K562 (cell line): ENCODE results near the gene CMSS1. TPM values are rescaled to one million over a fixed set of nuclear protein-coding genes. Genes with fewer than 3 reads are reported as not detected.

ENCODE experiments used
- ATAC-seq: fragments of 200-7000 bp; cut with Tn5 transposase; 3 replicates; pipeline ENCODE4 v1.9.1; 2020; ENCODE audit warnings: moderate library complexity
- BruUV-seq: library from RNA; stranded (reverse); fragments of 400-500 nt; replicated peaks from 2 replicates; lab custom pipeline; 2021; lab: Mats Ljungman, UMichigan
- CTCF ChIA-PET: fragments of 300-600 bp; formaldehyde crosslinking; extraction: SDS; loops from one replicate; lab custom pipeline; 2021; ENCODE audit warnings: low intra/inter-chr PET ratio; lab: Yijun Ruan, JAX
- POLR2A ChIA-PET: fragments of 300-600, 350-650 bp; sonication (Branson Sonifier 250); formaldehyde crosslinking; extraction: SDS; loops from one replicate; lab custom pipeline; 2021; ENCODE audit warnings: antibody characterized with exemption, inconsistent platforms; lab: Yijun Ruan, JAX
- DNase-seq, 4 experiments: peaks; one replicate each; pipeline versions ENCODE4 v3.0.0 to v3.0.0-alpha.2; 2011 to 2018; ENCODE audit warnings: low spot score in 3 of 4, mixed read lengths in 3 of 4; ENCODE audit errors: extremely low read depth in 1 of 4
- FAIRE-seq: peaks from 2 replicates; lab custom pipeline; 2011; peaks lifted over from hg19 to GRCh38; lab: Jason Lieb, UNC
- H2AFZ ChIP-seq: 2 replicates; pipeline ENCODE4 v1.6.0; 2011; ENCODE audit warnings: low read depth, low read length, control low read depth, inconsistent platforms
- H3K27ac ChIP-seq: fragments of 200-600 bp; 3 replicates; pipeline ENCODE4 v1.8.0; 2011; ENCODE audit warnings: low read depth, mild to moderate bottlenecking, control low read depth, inconsistent platforms, low read length, moderate library complexity, mixed read lengths; ENCODE audit errors: extremely low read depth
- H3K27me3 ChIP-seq, 2 experiments: fragments of 300-600 bp in 1 of 2; 2 replicates in 1 of 2; 3 replicates in 1 of 2; pipeline versions ENCODE4 v1.6.0 to v1.8.0; 2011; ENCODE audit warnings: inconsistent platforms in 2 of 2, low read length in 2 of 2, mild to moderate bottlenecking in 1 of 2, mixed read lengths in 1 of 2, moderate library complexity in 1 of 2; ENCODE audit not compliant: control insufficient read depth in 2 of 2, insufficient read depth in 2 of 2
- H3K36me3 ChIP-seq: fragments of 300-600 bp; 3 replicates; pipeline ENCODE4 v1.8.0; 2011; ENCODE audit warnings: mild to moderate bottlenecking, low read length, inconsistent platforms; ENCODE audit not compliant: control insufficient read depth, insufficient read depth
- H3K4me1 ChIP-seq, 2 experiments: fragments of 200-600 bp in 1 of 2; replicated peaks in 1 of 2; 2 replicates in 1 of 2; 3 replicates in 1 of 2; pipeline versions ENCODE4 v1.5.1 to v1.8.0; 2011; ENCODE audit warnings: inconsistent platforms in 2 of 2, low read length in 2 of 2, mild to moderate bottlenecking in 1 of 2, mixed read lengths in 1 of 2, moderate library complexity in 1 of 2; ENCODE audit not compliant: control insufficient read depth in 2 of 2, insufficient read depth in 2 of 2
- H3K4me2 ChIP-seq: 2 replicates; pipeline ENCODE4 v1.6.1; 2011; ENCODE audit warnings: low read length, control low read depth, inconsistent platforms, mixed read lengths; ENCODE audit not compliant: insufficient read depth
- H3K4me3 ChIP-seq: fragments of 200-600 bp; sonication (generic), shearing (Covaris generic); 2 replicates; pipeline ENCODE4 v1.5.1; 2016; ENCODE audit warnings: control low read depth, inconsistent platforms
- H3K79me2 ChIP-seq: fragments of 200-600 bp; 3 replicates; pipeline ENCODE4 v1.8.0; 2011; ENCODE audit warnings: low read length, inconsistent platforms; ENCODE audit not compliant: control insufficient read depth, insufficient read depth
- H3K9ac ChIP-seq, 2 experiments: 2 replicates each; pipeline versions ENCODE4 v1.6.0 to v1.6.1; 2011; ENCODE audit warnings: low read depth in 2 of 2, low read length in 2 of 2, control low read depth in 1 of 2, inconsistent platforms in 1 of 2, mild to moderate bottlenecking in 1 of 2, mixed read lengths in 1 of 2; ENCODE audit not compliant: insufficient read depth in 1 of 2
- H3K9me1 ChIP-seq: one replicate; pipeline ENCODE4 v1.6.0; 2011; ENCODE audit warnings: inconsistent platforms, mild to moderate bottlenecking, low read length, moderate library complexity; ENCODE audit not compliant: control insufficient read depth, insufficient read depth
- H3K9me3 ChIP-seq: replicated peaks from 2 replicates; pipeline ENCODE4 v1.5.1; 2011; ENCODE audit warnings: low read depth, low read length, inconsistent platforms; ENCODE audit not compliant: control insufficient read depth, insufficient read depth
- H4K20me1 ChIP-seq: replicated peaks from 2 replicates; pipeline ENCODE4 v1.6.1; 2011; ENCODE audit warnings: low read length, inconsistent platforms, mixed read lengths; ENCODE audit not compliant: control insufficient read depth, insufficient read depth
- ASH1L ChIP-seq: fragments of 450-650 bp; IDR thresholded peaks from 2 replicates; pipeline ENCODE4 v1.6.1; 2018; ENCODE audit warnings: borderline replicate concordance, mild to moderate bottlenecking, low read depth; ENCODE audit not compliant: partially characterized antibody
- CREM ChIP-seq: IDR thresholded peaks from 2 replicates; pipeline ENCODE4 v1.6.1; 2014; ENCODE audit warnings: antibody characterized with exemption, low read depth
- FOS ChIP-seq: IDR thresholded peaks from 3 replicates; pipeline ENCODE4 v1.6.1; 2011; ENCODE audit not compliant: insufficient read length; ENCODE audit errors: extremely low read depth
- KAT7 ChIP-seq: sonication (generic); formaldehyde crosslinking; IDR thresholded peaks from 2 replicates; pipeline ENCODE4 v1.8.0; 2022; ENCODE audit warnings: missing genetic modification reagents, mild to moderate bottlenecking, borderline replicate concordance
- KLF1 ChIP-seq: fragments of 450-650 bp; IDR thresholded peaks from 2 replicates; pipeline ENCODE4 v1.6.1; 2016; ENCODE audit warnings: missing genetic modification characterization, missing compliant biosample characterization
- MIER1 ChIP-seq: fragments of 450-650 bp; IDR thresholded peaks from 2 replicates; pipeline ENCODE4 v1.6.1; 2016; ENCODE audit warnings: antibody characterized with exemption, mild to moderate bottlenecking, low read depth
- PHTF2 ChIP-seq: fragments of 250-450 bp; sonication (Bioruptor Pico); IDR thresholded peaks from 2 replicates; pipeline ENCODE4 v1.5.0; 2021; ENCODE audit warnings: mild to moderate bottlenecking
- SPI1 ChIP-seq: IDR thresholded peaks from 2 replicates; pipeline ENCODE4 v1.6.1; 2011; ENCODE audit warnings: low read depth, low read length, control low read depth, borderline replicate concordance
- TRIM28 ChIP-seq: fragments of 450-650 bp; IDR thresholded peaks from 2 replicates; pipeline ENCODE4 v1.6.1; 2017
- ZNF41 ChIP-seq: fragments of 250-450 bp; sonication (Bioruptor Pico); conservative IDR thresholded peaks from 2 replicates; pipeline ENCODE4 v1.4.0; 2020; ENCODE audit warnings: mild to moderate bottlenecking
- ZNF445 ChIP-seq: fragments of 250-450 bp; sonication (Bioruptor Pico); IDR thresholded peaks from 2 replicates; pipeline ENCODE4 v1.4.0; 2020; ENCODE audit warnings: low read depth, mild to moderate bottlenecking, moderate library complexity
- ZNF699 ChIP-seq: fragments of 250-450 bp; sonication (Bioruptor Pico); IDR thresholded peaks from 2 replicates; pipeline ENCODE4 v1.8.0; 2021; ENCODE audit warnings: mild to moderate bottlenecking, moderate library complexity; ENCODE audit not compliant: insufficient replicate concordance
- ZNF79 ChIP-seq: fragments of 250-450 bp; sonication (Bioruptor Pico); IDR thresholded peaks from 2 replicates; pipeline ENCODE4 v1.4.0; 2020; ENCODE audit warnings: low read depth, mild to moderate bottlenecking, moderate library complexity
- WGBS: fragments of 100-300 bp; shearing (Covaris generic); methylation state at CpG from one replicate; pipeline ENCODE4 v1.1.6; 2016; ENCODE audit warnings: low coverage, mixed read lengths; ENCODE audit not compliant: insufficient coverage; ENCODE audit errors: missing lambda C conversion rate; 5-methylcytosine and 5-hydroxymethylcytosine counted together
- in situ Hi-C: fragments of 300-500 bp; cut with MboI; formaldehyde crosslinking; loops from 4 replicates; pipeline ENCODE4 v1.15.0; 2018; ENCODE audit warnings: inconsistent platforms, mixed read lengths
- intact Hi-C: fragments of 100-400 bp; cut with micrococcal nuclease; formaldehyde crosslinking; loops from 2 replicates; pipeline ENCODE4 v1.14.2; 2022
- polyA plus RNA-seq, 8 experiments: library from polyadenylated mRNA; depleted of rRNA in 4 of 8; stranded (reverse) in 5 of 8; unstranded in 3 of 8; fragments of >200 nt; fragmentation: Nextera tagmentation in 2 of 8; fragmentation: Illumina TruSeq in 1 of 8; extraction: Ambion mirVana in 2 of 8; extraction: Trizol in 1 of 8; gene quantifications; 2 replicates each; pipeline versions ENCODE4 v1.2.1 to v1.2.3, GENCODE V29; 2011 to 2014; ENCODE audit warnings: inconsistent platforms in 1 of 8, missing spikeins in 1 of 8
- total RNA-seq, 7 experiments: library from RNA; depleted of rRNA in 6 of 7; stranded (reverse); fragments of >200 nt in 6 of 7; fragmentation: Illumina TruSeq in 2 of 7; extraction: Trizol in 2 of 7; gene quantifications; 2 replicates each; pipeline versions ENCODE4 v1.2.1 to v1.2.3, GENCODE V29; 2011 to 2021; ENCODE audit warnings: low replicate concordance in 1 of 7
- TF ChIP-seq, protein P1 (sequence below), 2 experiments: IDR thresholded peaks; 2 replicates each; pipeline ENCODE4 v1.6.1; 2011; ENCODE audit warnings: borderline replicate concordance in 1 of 2, control low read depth in 1 of 2, low read depth in 1 of 2, low read length in 1 of 2, mild to moderate bottlenecking in 1 of 2, mixed read lengths in 1 of 2, moderate library complexity in 1 of 2; ENCODE audit not compliant: insufficient read depth in 1 of 2, insufficient read length in 1 of 2, poor library complexity in 1 of 2, severe bottlenecking in 1 of 2; ENCODE audit errors: extremely low read depth in 1 of 2

Gene CMSS1
- total and polyA plus RNA-seq, 9 of the 15 experiments (the other 6 are each of a cell fraction or from before 2014, with no cell fraction given), result 46.9 to 109 (median 72.3) TPM

DNA sequence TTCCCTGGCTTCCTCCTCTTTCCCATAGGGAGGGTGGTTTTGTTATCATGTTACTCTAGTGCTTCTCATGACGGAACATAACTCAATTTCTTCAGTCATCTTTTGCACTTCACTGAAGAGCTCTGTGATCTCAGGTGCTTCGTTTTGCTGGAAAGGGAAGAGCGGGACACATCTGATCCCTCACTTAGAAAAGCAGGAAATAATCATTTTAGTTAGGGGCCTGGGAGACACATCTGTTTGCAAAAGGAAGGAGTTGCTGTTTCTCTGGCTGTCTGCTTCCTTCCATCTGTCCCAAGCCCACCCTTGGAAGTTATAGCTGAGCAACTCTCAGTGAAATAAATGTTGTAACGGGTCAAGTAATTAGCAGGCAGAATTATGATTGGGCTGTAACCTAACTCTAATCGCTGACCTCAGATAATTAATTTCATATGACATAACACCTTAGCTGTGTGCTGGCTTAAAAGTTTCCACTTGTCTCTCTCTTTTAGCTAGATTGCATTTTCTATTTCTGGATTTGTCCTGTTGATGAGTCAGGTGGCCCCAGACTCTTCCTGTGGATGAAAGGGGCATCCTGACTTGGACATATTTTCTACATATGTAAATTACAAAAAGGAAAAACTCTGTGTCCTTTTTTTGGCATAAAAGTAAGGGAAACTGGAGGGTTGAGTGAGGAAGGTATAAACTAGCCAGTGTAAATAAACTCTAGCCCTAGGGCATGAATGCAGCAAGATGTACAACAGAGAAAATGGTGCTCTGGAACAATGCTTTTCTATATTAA lies 307.7 kb downstream of the CMSS1 start:
- Histone ChIP-seq H3K4me1 (no peaks in the 10 kb centered on the region), H3K9me3 (no peaks in the 10 kb centered on the region), H3K27ac (no peak overlapping the region), H3K9ac (no peak overlapping the region), H3K79me2 (no peaks in the 10 kb centered on the region; the same call in 2 of the 3 replicates), H3K4me3 (no peak overlapping the region), H3K9me1 (no peaks in the 10 kb centered on the region), H2AFZ (no peak overlapping the region), H3K36me3 (no peaks in the 10 kb centered on the region), H3K27me3 (no peaks in the 10 kb centered on the region), H4K20me1 (no peaks in the 10 kb centered on the region), H3K4me2 (no peak overlapping the region)
- in situ Hi-C loops, result no loop called here
- ChIA-PET CTCF (no interaction called here), POLR2A (interaction anchor here (0.6 to 0.8 kb wide), 2 partner anchors 23 to 184 kb away, joined by 3 to 4 read pairs; no protein-coding TSS in a partner anchor)
- FAIRE-seq (no peak), DNase-seq (no peak), ATAC-seq (no peak)
- intact Hi-C loops, result no loop called here
- BruUV-seq, result no TSS peak
- no peak for TF ChIP-seq ZNF79 (CRISPR knock-in tag)
- TF ChIP-seq ZNF41, result no peak
- TF ChIP-seq SPI1, result no peak
- TF ChIP-seq FOS, result no peak
- TF ChIP-seq TRIM28, result no peak
- TF ChIP-seq ZNF445 (CRISPR knock-in tag), result no peak
- no peak for TF ChIP-seq ASH1L
- no peak for TF ChIP-seq CREM
- TF ChIP-seq PHTF2 (CRISPR knock-in tag), result no peak
- TF ChIP-seq, protein P1, sequence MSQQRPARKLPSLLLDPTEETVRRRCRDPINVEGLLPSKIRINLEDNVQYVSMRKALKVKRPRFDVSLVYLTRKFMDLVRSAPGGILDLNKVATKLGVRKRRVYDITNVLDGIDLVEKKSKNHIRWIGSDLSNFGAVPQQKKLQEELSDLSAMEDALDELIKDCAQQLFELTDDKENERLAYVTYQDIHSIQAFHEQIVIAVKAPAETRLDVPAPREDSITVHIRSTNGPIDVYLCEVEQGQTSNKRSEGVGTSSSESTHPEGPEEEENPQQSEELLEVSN (IDR thresholded peaks at IDR 0.05; ENCODE audit: borderline replicate concordance in 1 of 2, extremely low read depth in 1 of 2, insufficient read depth in 1 of 2, insufficient read length in 1 of 2, low read depth in 1 of 2, low read length in 1 of 2, poor library complexity in 1 of 2, severe bottlenecking in 1 of 2), result no peak
- TF ChIP-seq KLF1 (tag), result no peak
- TF ChIP-seq MIER1, result no peak
- TF ChIP-seq KAT7 (CRISPR knock-in tag), result no peak
- no peak for TF ChIP-seq ZNF699 (CRISPR knock-in tag)
- 88% methylated on average over 5 of the region's 5 CpGs for WGBS
